ENCODE data around the gene SYNE3. TPM values are rescaled to one million over a fixed set of nuclear protein-coding genes. Genes with fewer than 3 reads are reported as not detected.
A peak's percentile ranks its signal among the peaks of the same experiment; 100 is the strongest.

Gene SYNE3
- total and polyA plus RNA-seq, 12 donors, result 1.8 to 24.8 (median 10.8) TPM

DNA sequence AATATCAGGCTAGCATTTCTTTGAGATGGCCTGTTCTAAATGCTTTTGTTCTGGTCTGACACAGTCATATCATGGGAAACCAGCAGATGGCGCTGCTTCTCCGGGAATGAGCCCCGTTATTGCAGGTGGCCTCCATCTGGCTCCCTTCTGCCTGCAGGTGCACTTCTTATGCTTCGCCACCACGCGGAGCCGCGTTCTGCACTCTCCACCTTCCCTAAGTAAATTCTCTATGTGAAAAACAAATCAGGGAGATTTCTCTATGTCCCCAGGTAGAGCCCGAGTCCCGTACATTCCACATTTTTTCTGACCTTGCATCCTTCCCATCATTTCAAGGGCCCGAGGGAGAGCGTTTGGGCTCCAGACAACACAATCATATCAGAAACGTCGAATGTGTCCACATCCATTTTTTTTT lies 44.6 kb upstream of the SYNE3 start:
- TF ChIP-seq POLR2A (IDR thresholded peaks at IDR 0.05), result no peak
- TF ChIP-seq, protein P1, sequence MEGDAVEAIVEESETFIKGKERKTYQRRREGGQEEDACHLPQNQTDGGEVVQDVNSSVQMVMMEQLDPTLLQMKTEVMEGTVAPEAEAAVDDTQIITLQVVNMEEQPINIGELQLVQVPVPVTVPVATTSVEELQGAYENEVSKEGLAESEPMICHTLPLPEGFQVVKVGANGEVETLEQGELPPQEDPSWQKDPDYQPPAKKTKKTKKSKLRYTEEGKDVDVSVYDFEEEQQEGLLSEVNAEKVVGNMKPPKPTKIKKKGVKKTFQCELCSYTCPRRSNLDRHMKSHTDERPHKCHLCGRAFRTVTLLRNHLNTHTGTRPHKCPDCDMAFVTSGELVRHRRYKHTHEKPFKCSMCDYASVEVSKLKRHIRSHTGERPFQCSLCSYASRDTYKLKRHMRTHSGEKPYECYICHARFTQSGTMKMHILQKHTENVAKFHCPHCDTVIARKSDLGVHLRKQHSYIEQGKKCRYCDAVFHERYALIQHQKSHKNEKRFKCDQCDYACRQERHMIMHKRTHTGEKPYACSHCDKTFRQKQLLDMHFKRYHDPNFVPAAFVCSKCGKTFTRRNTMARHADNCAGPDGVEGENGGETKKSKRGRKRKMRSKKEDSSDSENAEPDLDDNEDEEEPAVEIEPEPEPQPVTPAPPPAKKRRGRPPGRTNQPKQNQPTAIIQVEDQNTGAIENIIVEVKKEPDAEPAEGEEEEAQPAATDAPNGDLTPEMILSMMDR (IDR thresholded peaks at IDR 0.05), result peak; percentile 96 to 99 (median 98)
- intact Hi-C loops (cut with DNase I), result loop anchor here (2.0 to 10.0 kb wide), 4 partner anchors 121 to 434 kb away; no protein-coding TSS in a partner anchor
- no peaks in the 10 kb centered on the region for H3K36me3 ChIP-seq (replicated peaks in 1 of 2)
- H3K9me3 ChIP-seq (replicated peaks in 1 of 3), result no peaks in the 10 kb centered on the region
- H3K4me1 ChIP-seq (replicated peaks in 1 of 2), result no peaks in the 10 kb centered on the region
- 3 to 10% (median 10%) methylated on average over 14 of the region's 14 CpGs for WGBS, 4 donors
- peak; percentile 84 to 97 (median 92) for DNase-seq
- no peak overlapping the region for H3K27ac ChIP-seq
- no peak overlapping the region for H3K4me3 ChIP-seq
- H3K27me3 ChIP-seq, result no peaks in the 10 kb centered on the region

- no peaks in the 10 kb centered on the region for H3K9me3 ChIP-seq (replicated peaks in 1 of 3)
- no peaks in the 10 kb centered on the region for H3K27me3 ChIP-seq
- no peaks in the 10 kb centered on the region for H3K36me3 ChIP-seq (replicated peaks in 1 of 2)
- intact Hi-C loops (cut with DNase I), result loop anchor here in 1 of 2 donors (5.0 kb wide), 1 partner anchor 223 kb away; no protein-coding TSS in a partner anchor
- 59 to 70% (median 68%) methylated on average over 6 of the region's 6 CpGs for WGBS, 4 donors
- no peak overlapping the region for H3K4me3 ChIP-seq
- TF ChIP-seq, protein P1 (IDR thresholded peaks at IDR 0.05), result no peak
- no peak for TF ChIP-seq POLR2A (IDR thresholded peaks at IDR 0.05)
- no peaks in the 10 kb centered on the region for H3K4me1 ChIP-seq (replicated peaks in 1 of 2)
- DNase-seq, result no peak
- H3K27ac ChIP-seq, result no peak overlapping the region
Measured at GRCh38 chr14:95559203-95559602, 42.8 kb upstream of the SYNE3 start.

- H3K4me3 ChIP-seq, result no peak overlapping the region
- TF ChIP-seq POLR2A (IDR thresholded peaks at IDR 0.05), result no peak
- TF ChIP-seq, protein P1 (IDR thresholded peaks at IDR 0.05), result no peak
- H3K4me1 ChIP-seq (replicated peaks in 1 of 2), result no peaks in the 10 kb centered on the region
- no peaks in the 10 kb centered on the region for H3K36me3 ChIP-seq (replicated peaks in 1 of 2)
- H3K27ac ChIP-seq, result no peak overlapping the region
- H3K9me3 ChIP-seq (replicated peaks in 1 of 3), result no peaks in the 10 kb centered on the region
- intact Hi-C loops (cut with DNase I), result loop anchor here in 1 of 2 donors (5.0 kb wide), 1 partner anchor 224 kb away; no protein-coding TSS in a partner anchor
- no peaks in the 10 kb centered on the region for H3K27me3 ChIP-seq
- WGBS, 4 donors, result 62 to 77% (median 74%) methylated on average over 2 of the region's 2 CpGs
- no peak for DNase-seq
Measured at GRCh38 chr14:95557832-95558231, 41.4 kb upstream of the SYNE3 start.

- no peak overlapping the region for H3K27ac ChIP-seq
- H3K36me3 ChIP-seq (replicated peaks in 1 of 2), result no peaks in the 10 kb centered on the region
- H3K4me1 ChIP-seq (replicated peaks in 1 of 2), result no peaks in the 10 kb centered on the region
- H3K4me3 ChIP-seq, result no peak overlapping the region
- 86 to 93% (median 88%) methylated on average over 11 of the region's 11 CpGs for WGBS, 4 donors
- TF ChIP-seq POLR2A (IDR thresholded peaks at IDR 0.05), result no peak
- TF ChIP-seq, protein P1 (IDR thresholded peaks at IDR 0.05), result no peak
- no peak for DNase-seq
- H3K9me3 ChIP-seq (replicated peaks in 1 of 3), result no peaks in the 10 kb centered on the region
- intact Hi-C loops (cut with DNase I), result loop anchor here in 1 of 2 donors (5.0 kb wide), 1 partner anchor 225 kb away; no protein-coding TSS in a partner anchor
- no peaks in the 10 kb centered on the region for H3K27me3 ChIP-seq
Measured at GRCh38 chr14:95557291-95557690, 40.8 kb upstream of the SYNE3 start.
